Activated gamma-delta T cell (primary cell): ENCODE measurements around the gene NPR1.

Source experiments
- DNase-seq: peaks from one replicate; lab custom pipeline; 2025; lab: John Stamatoyannopoulos, UW

NPR1 gene

GRCh38 chr1:153727463-153728304 lies 49.2 kb downstream of the NPR1 start, which contains the start of gene INTS3:
Gene INTS3, plus strand, starts transcription at chr1:153728050. Its CDS starts 585 bp downstream, at chr1:153728635.
- DNase-seq, result peak; percentile 89

- no peak for DNase-seq
Measured at GRCh38 chr1:153728305-153729066, 50.0 kb downstream of the NPR1 start.

GRCh38 chr1:153730468-153730988 lies 52.0 kb downstream of the NPR1 start:
- DNase-seq, result no peak

- no peak for DNase-seq
Measured at GRCh38 chr1:153733970-153734369, 55.5 kb downstream of the NPR1 start.

- DNase-seq, result no peak
Measured at GRCh38 chr1:153734396-153735089, 56.1 kb downstream of the NPR1 start.

GRCh38 chr1:153735090-153735420 lies 56.6 kb downstream of the NPR1 start:
- DNase-seq, result no peak

GRCh38 chr1:153741986-153742385 lies 63.5 kb downstream of the NPR1 start:
- no peak for DNase-seq

- DNase-seq, result no peak
Measured at GRCh38 chr1:153742411-153743142, 64.1 kb downstream of the NPR1 start.
